Measurements from ENCODE around the gene TLR2. TPM values are rescaled to one million over a fixed set of nuclear protein-coding genes. Genes with fewer than 3 reads are reported as not detected.

The TLR2 gene
- total and polyA plus RNA-seq, 10 of the 15 experiments (the other 5 are each of a cell fraction or from before 2014, with no cell fraction given) = under 0.01 to 0.19 (median 0.06) TPM; not detected in 4

DNA sequence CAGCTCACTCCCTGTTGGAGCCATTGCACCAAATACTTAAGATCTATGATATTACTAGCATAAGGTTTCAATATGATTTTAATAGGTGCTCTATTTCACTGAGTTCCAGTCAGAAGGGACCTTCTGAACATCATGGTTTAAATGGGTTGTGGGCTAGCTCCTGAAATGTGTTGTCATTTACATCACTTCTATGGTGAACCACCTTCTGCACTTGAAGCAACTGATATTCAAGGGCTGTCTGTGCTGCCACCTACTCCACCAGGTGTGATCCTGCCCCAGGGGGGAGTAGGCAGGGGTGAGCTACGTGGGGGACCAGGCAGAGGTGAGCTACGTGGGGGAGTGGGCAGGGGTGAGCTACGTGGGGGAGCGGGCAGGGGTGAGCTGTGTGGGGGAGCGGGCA, 40.5 kb downstream of the TLR2 start:
- ChIA-PET POLR2A (no interaction called here), CTCF (no interaction called here), RAD21 (ENCODE audit: unreplicated experiment) (no interaction called here), SMC1A (ENCODE audit: uncharacterized antibody, unreplicated experiment) (interaction anchor here (1.0 kb wide), 1 partner anchor 9 kb away, joined by 3 read pairs; no protein-coding TSS in a partner anchor)
- ATAC-seq (no peak), FAIRE-seq (no peak), DNase-seq (ENCODE audit: low read depth, low spot score) (no peak)
- Histone ChIP-seq H3K27me3 (replicated peaks in 1 of 2; ENCODE audit: control insufficient read depth in 2 of 2, insufficient read depth in 2 of 2, low read length in 1 of 2) (peaks cover 0 to 2% of the 10 kb centered on the region in 2 experiments; a peak in 1 of 4 replicates), H3K36me3 (ENCODE audit: control insufficient read depth in 2 of 2, insufficient read depth in 2 of 2, low read length in 1 of 2) (no peaks in the 10 kb centered on the region), H3K9me3 (replicated peaks; ENCODE audit: control insufficient read depth, insufficient read depth, low read length) (no peaks in the 10 kb centered on the region), H3K4me1 (ENCODE audit: control insufficient read depth, insufficient read depth, low read length) (peaks cover 9% of the 10 kb centered on the region; the same call in 1 of the 2 replicates), H3K9ac (ENCODE audit: control insufficient read depth, insufficient read depth, low read length) (no peak overlapping the region), H3K27ac (ENCODE audit: control insufficient read depth, insufficient read depth) (no peak overlapping the region), H2AFZ (ENCODE audit: control insufficient read depth, low read depth, low read length) (no peak overlapping the region), H3K4me3 (no peak overlapping the region), H3K79me2 (ENCODE audit: control insufficient read depth, insufficient read depth, low read length) (no peaks in the 10 kb centered on the region), H3K4me2 (ENCODE audit: control insufficient read depth, insufficient read depth) (no peak overlapping the region), H4K20me1 (ENCODE audit: control insufficient read depth, insufficient read depth) (no peaks in the 10 kb centered on the region)
- in situ Hi-C loops (cut with MboI) (no loop called here), intact Hi-C loops (cut with micrococcal nuclease; ENCODE audit: unreplicated experiment) (no loop called here)
- 15% methylated on average over 4 of the region's 5 CpGs for WGBS (ENCODE audit: insufficient coverage, insufficient replicate concordance, low lambda C conversion rate, missing lambda C conversion rate)
- TF ChIP-seq CREB1 (IDR thresholded peaks at IDR 0.05; ENCODE audit: low read depth) (no peak), HCFC1 (IDR thresholded peaks at IDR 0.05; ENCODE audit: low read length) (no peak), NFYA (IDR thresholded peaks at IDR 0.05; ENCODE audit: borderline replicate concordance, low read depth, low read length) (no peak)
- BruUV-seq (replicated peaks) = no TSS peak

DNA sequence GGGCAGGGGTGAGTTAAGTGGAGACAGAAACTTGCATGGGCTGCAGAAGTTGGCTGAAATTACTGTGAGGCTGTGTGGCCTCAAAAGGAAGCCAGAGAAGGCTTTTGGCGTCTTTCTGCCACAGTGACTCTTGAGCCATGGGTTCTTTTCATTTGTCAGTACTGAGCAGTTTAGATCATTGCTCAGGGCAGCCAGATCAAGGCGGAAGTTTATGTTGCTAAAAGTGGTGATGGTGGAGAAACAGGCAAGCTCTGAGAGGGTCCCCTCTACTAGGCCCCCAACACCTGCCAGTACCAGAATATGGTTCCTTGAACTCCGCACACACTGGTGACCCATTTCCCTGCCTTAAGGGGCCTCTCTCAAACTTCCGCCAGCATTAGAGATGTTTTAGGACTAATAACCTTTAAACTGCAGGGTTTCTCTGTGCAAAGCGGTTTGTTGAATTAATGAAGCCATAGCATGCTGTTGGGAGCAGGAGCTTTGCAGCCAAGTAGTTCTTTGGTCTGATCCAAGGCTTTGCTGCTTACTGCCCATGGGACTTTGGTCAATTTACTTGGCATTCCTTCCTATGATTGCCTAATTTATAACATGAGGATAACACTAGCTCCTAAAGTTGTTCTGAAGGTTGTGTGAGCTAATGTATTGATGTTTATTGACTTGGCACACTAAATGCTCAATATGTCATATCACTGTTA, 41.2 kb downstream of the TLR2 start:
- SMC1A ChIA-PET (ENCODE audit: uncharacterized antibody, unreplicated experiment) = interaction anchor here (1.0 kb wide), 1 partner anchor 8 kb away, joined by 3 read pairs; no protein-coding TSS in a partner anchor
- H3K36me3 ChIP-seq (ENCODE audit: control insufficient read depth in 2 of 2, insufficient read depth in 2 of 2, low read length in 1 of 2) = no peaks in the 10 kb centered on the region
- POLR2A ChIA-PET = no interaction called here
- no peak overlapping the region for H3K4me3 ChIP-seq
- H2AFZ ChIP-seq (ENCODE audit: control insufficient read depth, low read depth, low read length) = no peak overlapping the region
- intact Hi-C loops (cut with micrococcal nuclease; ENCODE audit: unreplicated experiment) = no loop called here
- FAIRE-seq (no peak), DNase-seq (ENCODE audit: low read depth, low spot score) (no peak), ATAC-seq (no peak)
- H3K9ac ChIP-seq (ENCODE audit: control insufficient read depth, insufficient read depth, low read length) = no peak overlapping the region
- 62% methylated on average over 5 of the region's 5 CpGs for WGBS (ENCODE audit: insufficient coverage, insufficient replicate concordance, low lambda C conversion rate, missing lambda C conversion rate)
- peaks cover 0 to 2% of the 10 kb centered on the region in 2 experiments; a peak in 1 of 4 replicates for H3K27me3 ChIP-seq (replicated peaks in 1 of 2; ENCODE audit: control insufficient read depth in 2 of 2, insufficient read depth in 2 of 2, low read length in 1 of 2)
- H3K79me2 ChIP-seq (ENCODE audit: control insufficient read depth, insufficient read depth, low read length) = no peaks in the 10 kb centered on the region
- no peak overlapping the region for H3K4me2 ChIP-seq (ENCODE audit: control insufficient read depth, insufficient read depth)
- no peaks in the 10 kb centered on the region for H4K20me1 ChIP-seq (ENCODE audit: control insufficient read depth, insufficient read depth)
- no TSS peak for BruUV-seq (replicated peaks)
- RAD21 ChIA-PET (ENCODE audit: unreplicated experiment) = no interaction called here
- in situ Hi-C loops (cut with MboI) = no loop called here
- no peak overlapping the region for H3K27ac ChIP-seq (ENCODE audit: control insufficient read depth, insufficient read depth)
- no peaks in the 10 kb centered on the region for H3K9me3 ChIP-seq (replicated peaks; ENCODE audit: control insufficient read depth, insufficient read depth, low read length)
- TF ChIP-seq GABPA (IDR thresholded peaks at IDR 0.05; ENCODE audit: low read depth) (no peak), EED (IDR thresholded peaks at IDR 0.05; ENCODE audit: low read depth) (no peak), WRNIP1 (IDR thresholded peaks at IDR 0.05; ENCODE audit: borderline replicate concordance, low read depth, low read length) (no peak), ZBED1 (IDR thresholded peaks at IDR 0.05; ENCODE audit: borderline replicate concordance) (no peak), ZNF384 (IDR thresholded peaks at IDR 0.05; ENCODE audit: borderline replicate concordance, low read depth, low read length) (no peak), JUNB (IDR thresholded peaks at IDR 0.05) (no peak), ZNF207 (IDR thresholded peaks at IDR 0.05; ENCODE audit: borderline replicate concordance) (no peak), CHD4 (IDR thresholded peaks at IDR 0.05) (no peak)
- TF ChIP-seq, protein P1, sequence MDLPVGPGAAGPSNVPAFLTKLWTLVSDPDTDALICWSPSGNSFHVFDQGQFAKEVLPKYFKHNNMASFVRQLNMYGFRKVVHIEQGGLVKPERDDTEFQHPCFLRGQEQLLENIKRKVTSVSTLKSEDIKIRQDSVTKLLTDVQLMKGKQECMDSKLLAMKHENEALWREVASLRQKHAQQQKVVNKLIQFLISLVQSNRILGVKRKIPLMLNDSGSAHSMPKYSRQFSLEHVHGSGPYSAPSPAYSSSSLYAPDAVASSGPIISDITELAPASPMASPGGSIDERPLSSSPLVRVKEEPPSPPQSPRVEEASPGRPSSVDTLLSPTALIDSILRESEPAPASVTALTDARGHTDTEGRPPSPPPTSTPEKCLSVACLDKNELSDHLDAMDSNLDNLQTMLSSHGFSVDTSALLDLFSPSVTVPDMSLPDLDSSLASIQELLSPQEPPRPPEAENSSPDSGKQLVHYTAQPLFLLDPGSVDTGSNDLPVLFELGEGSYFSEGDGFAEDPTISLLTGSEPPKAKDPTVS (IDR thresholded peaks at IDR 0.05; ENCODE audit: low read depth, low read length) = no peak
- TF ChIP-seq, protein P2, sequence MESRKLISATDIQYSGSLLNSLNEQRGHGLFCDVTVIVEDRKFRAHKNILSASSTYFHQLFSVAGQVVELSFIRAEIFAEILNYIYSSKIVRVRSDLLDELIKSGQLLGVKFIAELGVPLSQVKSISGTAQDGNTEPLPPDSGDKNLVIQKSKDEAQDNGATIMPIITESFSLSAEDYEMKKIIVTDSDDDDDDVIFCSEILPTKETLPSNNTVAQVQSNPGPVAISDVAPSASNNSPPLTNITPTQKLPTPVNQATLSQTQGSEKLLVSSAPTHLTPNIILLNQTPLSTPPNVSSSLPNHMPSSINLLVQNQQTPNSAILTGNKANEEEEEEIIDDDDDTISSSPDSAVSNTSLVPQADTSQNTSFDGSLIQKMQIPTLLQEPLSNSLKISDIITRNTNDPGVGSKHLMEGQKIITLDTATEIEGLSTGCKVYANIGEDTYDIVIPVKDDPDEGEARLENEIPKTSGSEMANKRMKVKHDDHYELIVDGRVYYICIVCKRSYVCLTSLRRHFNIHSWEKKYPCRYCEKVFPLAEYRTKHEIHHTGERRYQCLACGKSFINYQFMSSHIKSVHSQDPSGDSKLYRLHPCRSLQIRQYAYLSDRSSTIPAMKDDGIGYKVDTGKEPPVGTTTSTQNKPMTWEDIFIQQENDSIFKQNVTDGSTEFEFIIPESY (IDR thresholded peaks at IDR 0.05) = no peak
- CTCF ChIA-PET = interaction anchor here (1.1 to 1.9 kb wide), 2 partner anchors 25 to 82 kb away, joined by 4 to 7 read pairs; no protein-coding TSS in a partner anchor
- peaks cover 9% of the 10 kb centered on the region; the same call in 1 of the 2 replicates for H3K4me1 ChIP-seq (ENCODE audit: control insufficient read depth, insufficient read depth, low read length)

Data from GM12878 (cell line).